ENCODE data around the gene RNF25. TPM values are rescaled to one million over a fixed set of nuclear protein-coding genes. Genes with fewer than 3 reads are reported as not detected.

The RNF25 gene
- total and polyA plus RNA-seq, 8 donors = 3.6 to 26.8 (median 7.0) TPM; not detected in 1

DNA sequence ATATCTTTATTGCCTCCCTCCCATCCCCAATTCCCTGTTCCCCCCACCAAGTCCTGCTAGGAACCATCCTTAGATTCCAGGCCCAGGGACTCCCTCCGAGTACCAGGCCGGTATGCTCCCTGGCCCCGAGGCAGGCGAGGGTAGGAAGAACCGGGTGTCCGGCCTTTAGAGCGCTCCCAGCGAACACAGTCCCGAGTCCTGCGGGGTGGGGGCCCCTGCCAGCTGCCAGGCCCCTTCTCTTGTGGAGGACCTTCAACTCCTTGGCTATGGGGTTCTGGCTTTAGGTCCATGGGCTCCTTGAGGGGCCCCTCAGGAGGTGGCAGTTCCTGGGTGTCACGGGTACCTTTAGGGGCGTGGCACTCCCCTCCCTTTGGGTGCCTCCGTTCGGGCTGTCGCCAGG, 7.9 kb downstream of the RNF25 start:
- Histone ChIP-seq H3K27ac (no peak overlapping the region), H3K4me1 (peaks cover 6 to 14% (median 13%) of the 10 kb centered on the region in 4 donors), H3K4me3 (no peak overlapping the region), H3K9me3 (no peaks in the 10 kb centered on the region), H3K27me3 (no peaks in the 10 kb centered on the region), H3K36me3 (peaks cover 65 to 77% (median 75%) of the 10 kb centered on the region in 4 donors)
- DNase-seq = no peak
- WGBS, 5 donors = 85 to 93% (median 86%) methylated on average over 13 to 15 of the region's 15 CpGs
- intact Hi-C loops (cut with DNase I; ENCODE audit: low total_unique reads) = no loop called here
- TF ChIP-seq EP300 (IDR thresholded peaks at IDR 0.05) (no peak), POLR2A (IDR thresholded peaks at IDR 0.05) (no peak), POLR2AphosphoS5 (IDR thresholded peaks at IDR 0.05) (no peak)
- TF ChIP-seq, protein P1, sequence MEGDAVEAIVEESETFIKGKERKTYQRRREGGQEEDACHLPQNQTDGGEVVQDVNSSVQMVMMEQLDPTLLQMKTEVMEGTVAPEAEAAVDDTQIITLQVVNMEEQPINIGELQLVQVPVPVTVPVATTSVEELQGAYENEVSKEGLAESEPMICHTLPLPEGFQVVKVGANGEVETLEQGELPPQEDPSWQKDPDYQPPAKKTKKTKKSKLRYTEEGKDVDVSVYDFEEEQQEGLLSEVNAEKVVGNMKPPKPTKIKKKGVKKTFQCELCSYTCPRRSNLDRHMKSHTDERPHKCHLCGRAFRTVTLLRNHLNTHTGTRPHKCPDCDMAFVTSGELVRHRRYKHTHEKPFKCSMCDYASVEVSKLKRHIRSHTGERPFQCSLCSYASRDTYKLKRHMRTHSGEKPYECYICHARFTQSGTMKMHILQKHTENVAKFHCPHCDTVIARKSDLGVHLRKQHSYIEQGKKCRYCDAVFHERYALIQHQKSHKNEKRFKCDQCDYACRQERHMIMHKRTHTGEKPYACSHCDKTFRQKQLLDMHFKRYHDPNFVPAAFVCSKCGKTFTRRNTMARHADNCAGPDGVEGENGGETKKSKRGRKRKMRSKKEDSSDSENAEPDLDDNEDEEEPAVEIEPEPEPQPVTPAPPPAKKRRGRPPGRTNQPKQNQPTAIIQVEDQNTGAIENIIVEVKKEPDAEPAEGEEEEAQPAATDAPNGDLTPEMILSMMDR (IDR thresholded peaks at IDR 0.05) = no peak

DNA sequence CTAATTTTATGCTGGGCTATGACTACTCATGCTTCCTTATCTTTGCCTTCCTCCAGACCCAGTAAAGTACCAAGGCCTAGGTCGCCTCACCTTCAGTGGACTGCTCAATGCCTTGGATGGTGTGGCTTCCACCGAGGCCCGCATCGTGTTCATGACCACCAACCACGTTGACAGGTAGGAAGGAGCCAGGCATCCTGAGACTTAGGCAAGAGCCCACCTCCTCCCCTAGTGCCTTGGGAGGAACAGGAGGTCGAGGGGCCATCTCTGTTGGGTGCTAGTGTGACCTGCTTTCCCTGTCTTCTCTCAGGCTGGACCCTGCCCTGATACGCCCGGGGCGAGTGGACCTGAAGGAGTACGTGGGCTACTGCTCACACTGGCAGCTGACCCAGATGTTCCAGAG, 9.0 kb downstream of the RNF25 start:
- DNase-seq = no peak
- Histone ChIP-seq H3K36me3 (peaks cover 57 to 66% (median 65%) of the 10 kb centered on the region in 4 donors), H3K4me3 (no peak overlapping the region), H3K27ac (no peak overlapping the region), H3K4me1 (peaks cover 15 to 25% (median 23%) of the 10 kb centered on the region in 4 donors), H3K9me3 (no peaks in the 10 kb centered on the region), H3K27me3 (no peaks in the 10 kb centered on the region)
- intact Hi-C loops (cut with DNase I; ENCODE audit: low total_unique reads) = no loop called here
- WGBS, 5 donors = 83 to 93% (median 90%) methylated on average over 10 of the region's 10 CpGs
- TF ChIP-seq EP300 (IDR thresholded peaks at IDR 0.05) (no peak), POLR2AphosphoS5 (IDR thresholded peaks at IDR 0.05) (no peak), POLR2A (IDR thresholded peaks at IDR 0.05) (no peak)
- TF ChIP-seq, protein P1 (IDR thresholded peaks at IDR 0.05) = no peak

DNA sequence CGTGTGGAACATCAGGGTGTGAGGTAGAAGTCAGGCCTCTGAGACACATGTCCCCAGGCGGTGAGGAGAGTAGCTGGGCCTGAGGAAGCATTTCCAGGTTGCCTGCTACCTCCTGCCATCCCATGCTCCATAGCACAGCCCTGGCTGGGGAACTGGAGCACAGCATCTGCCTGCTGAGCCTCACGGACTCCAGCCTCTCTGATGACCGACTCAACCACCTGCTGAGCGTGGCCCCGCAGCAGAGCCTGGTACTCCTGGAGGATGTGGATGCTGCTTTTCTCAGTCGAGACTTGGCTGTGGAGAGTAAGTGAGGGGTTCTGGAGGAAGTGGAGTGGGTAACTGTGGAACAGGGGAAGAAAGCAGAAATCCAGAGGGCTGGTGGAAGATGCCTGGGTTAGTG, 9.4 kb downstream of the RNF25 start:
- Histone ChIP-seq H3K4me3 (no peak overlapping the region), H3K9me3 (no peaks in the 10 kb centered on the region), H3K4me1 (peaks cover 15 to 30% (median 27%) of the 10 kb centered on the region in 4 donors), H3K27me3 (no peaks in the 10 kb centered on the region), H3K36me3 (peaks cover 53 to 66% (median 63%) of the 10 kb centered on the region in 4 donors), H3K27ac (no peak overlapping the region)
- intact Hi-C loops (cut with DNase I; ENCODE audit: low total_unique reads) = no loop called here
- TF ChIP-seq POLR2AphosphoS5 (IDR thresholded peaks at IDR 0.05) (no peak), EP300 (IDR thresholded peaks at IDR 0.05) (no peak), POLR2A (IDR thresholded peaks at IDR 0.05) (no peak)
- TF ChIP-seq, protein P1 (IDR thresholded peaks at IDR 0.05) = no peak
- DNase-seq = no peak
- 82 to 89% (median 86%) methylated on average over 7 of the region's 7 CpGs for WGBS, 5 donors

DNA sequence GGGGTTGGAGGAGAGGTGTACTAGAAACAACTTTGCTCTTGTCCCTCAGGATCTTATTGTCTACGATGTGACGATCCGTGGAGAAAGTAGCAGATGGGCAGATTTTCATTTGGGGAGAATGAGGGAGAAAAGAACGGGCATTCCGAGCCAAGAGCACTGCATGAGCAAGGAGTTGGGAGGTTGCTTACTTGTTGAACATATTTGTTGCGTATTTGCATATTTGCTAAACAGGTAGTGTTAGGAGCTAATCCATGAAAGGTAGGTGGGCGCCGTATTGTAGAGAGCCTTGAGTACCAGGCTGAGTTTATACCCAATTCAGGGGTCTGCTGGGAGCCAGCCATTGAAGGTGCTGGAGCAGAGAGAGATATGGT, 11.8 kb downstream of the RNF25 start:
- Histone ChIP-seq H3K27me3 (no peaks in the 10 kb centered on the region), H3K4me1 (peaks cover 15 to 33% (median 27%) of the 10 kb centered on the region in 4 donors), H3K9me3 (no peaks in the 10 kb centered on the region), H3K27ac (peak overlapping the region; percentile 55 to 87 (median 81)), H3K36me3 (peaks cover 42 to 65% (median 58%) of the 10 kb centered on the region in 4 donors), H3K4me3 (peak overlapping the region; percentile 71 to 91 (median 87))
- 9 to 21% (median 13%) methylated on average over 8 of the region's 8 CpGs for WGBS, 5 donors
- TF ChIP-seq POLR2A (IDR thresholded peaks at IDR 0.05) = no peak
- no peak for TF ChIP-seq POLR2AphosphoS5 (IDR thresholded peaks at IDR 0.05)
- no peak for TF ChIP-seq EP300 (IDR thresholded peaks at IDR 0.05)
- TF ChIP-seq, protein P1 (IDR thresholded peaks at IDR 0.05) = no peak
- intact Hi-C loops (cut with DNase I; ENCODE audit: low total_unique reads) = no loop called here
- no peak for DNase-seq

All from stomach (tissue), 9 donors.